Small intestine (tissue), 7 donors: ENCODE data around the gene HEPHL1. TPM values are rescaled to one million over a fixed set of nuclear protein-coding genes. Genes with fewer than 3 reads are reported as not detected.
"Not testable (repeated sequence)": the region's sequence is repeated elsewhere in the genome, so short reads cannot be mapped to it uniquely, and the experiment has no call there.

Experiments used
- DNase-seq, 2 donors: peaks; one replicate each; pipeline versions ENCODE4 v3.0.0 to v3.0.0-alpha.2; 2013
- FAIRE-seq: peaks from 2 replicates; lab custom pipeline; 2012; peaks lifted over from hg19 to GRCh38; lab: Jason Lieb, UNC
- H3K27ac ChIP-seq, 3 donors: one replicate each; pipeline ENCODE4 v1.5.1; 2013; ENCODE audit warnings: low read length in 2 of 3, mild to moderate bottlenecking in 2 of 3, control low read depth in 1 of 3, inconsistent platforms in 1 of 3, low read depth in 1 of 3, moderate library complexity in 1 of 3
- H3K27me3 ChIP-seq, 3 donors: one replicate each; pipeline ENCODE4 v1.6.1; 2013; ENCODE audit warnings: low read length in 3 of 3, inconsistent platforms in 1 of 3; ENCODE audit not compliant: control insufficient read depth in 3 of 3, insufficient read depth in 3 of 3
- H3K36me3 ChIP-seq, 3 donors: one replicate each; pipeline ENCODE4 v1.6.1; 2013; ENCODE audit warnings: low read length in 3 of 3, inconsistent platforms in 1 of 3, low read depth in 1 of 3, mild to moderate bottlenecking in 1 of 3, moderate library complexity in 1 of 3; ENCODE audit not compliant: control insufficient read depth in 3 of 3, insufficient read depth in 2 of 3
- H3K4me1 ChIP-seq, 3 donors: one replicate each; pipeline ENCODE4 v1.6.1; 2013; ENCODE audit warnings: low read length in 2 of 3, inconsistent platforms in 1 of 3, low read depth in 1 of 3, mild to moderate bottlenecking in 1 of 3, moderate library complexity in 1 of 3; ENCODE audit not compliant: control insufficient read depth in 3 of 3, insufficient read depth in 2 of 3
- H3K4me3 ChIP-seq, 3 donors: one replicate each; pipeline ENCODE4 v1.5.1; 2013; ENCODE audit warnings: low read length in 3 of 3, control low read depth in 1 of 3, inconsistent platforms in 1 of 3, low read depth in 1 of 3, mild to moderate bottlenecking in 1 of 3, moderate library complexity in 1 of 3
- H3K9me3 ChIP-seq, 2 donors: one replicate each; pipeline ENCODE4 v1.6.1; 2013; ENCODE audit warnings: low read depth in 1 of 2, low read length in 1 of 2; ENCODE audit not compliant: control insufficient read depth in 2 of 2, insufficient read depth in 1 of 2
- WGBS, 3 donors: extraction: QIAGEN DNeasy Blood & Tissue Kit; methylation state at CpG; one replicate each; pipeline ENCODE4 v1.1.7; 2013; 5-methylcytosine and 5-hydroxymethylcytosine counted together
- polyA plus RNA-seq, 4 donors: library from polyadenylated mRNA; stranded (reverse) in 3 of 4; unstranded in 1 of 4; fragments of 200-250 nt in 3 of 4; fragments of 120-200 nt in 1 of 4; gene quantifications; one replicate each; pipeline versions ENCODE4 v1.2.1 to v1.2.3, GENCODE V29; 2013
- donor health status: healthy with polysubstance abuse.
- donor health status: control.
- donor health status: control.
- donor health status: Bipolar disorder and iron deficiency.
- donor health status: healthy.

HEPHL1 gene
- polyA plus RNA-seq, 4 donors, result 0.74 TPM; not detected in 3

DNA sequence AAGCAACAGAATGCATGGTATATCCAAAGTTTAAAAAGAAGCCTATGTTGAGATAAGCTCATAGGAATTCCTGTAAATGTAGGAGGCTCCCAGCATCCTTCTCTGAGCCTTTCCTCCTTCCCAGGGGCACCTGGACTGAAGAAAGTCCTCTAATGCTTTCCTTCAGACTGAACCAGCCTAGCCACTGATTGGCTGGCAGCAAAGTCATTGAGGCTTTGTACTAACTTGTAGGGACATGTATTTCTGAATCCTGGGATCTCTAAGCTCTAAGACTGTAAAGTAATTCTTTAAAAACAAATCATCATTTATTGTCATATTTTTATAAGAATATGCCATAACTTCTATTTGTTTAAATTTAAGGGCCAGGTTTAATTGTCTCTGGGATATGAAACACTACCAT is 83.6 kb downstream of the HEPHL1 start:
- H3K36me3 ChIP-seq, result peaks cover 0 to 2% (median 0%) of the 10 kb centered on the region in 3 donors
- H3K4me1 ChIP-seq, result peaks cover 0 to 6% (median 0%) of the 10 kb centered on the region in 3 donors
- FAIRE-seq (no peak), DNase-seq (no peak)
- H3K4me3 ChIP-seq, result no peak overlapping the region
- H3K27me3 ChIP-seq, result no peaks in the 10 kb centered on the region
- no peak overlapping the region for H3K27ac ChIP-seq
- H3K9me3 ChIP-seq, result peaks cover 0 to 11% of the 10 kb centered on the region in 2 donors

DNA sequence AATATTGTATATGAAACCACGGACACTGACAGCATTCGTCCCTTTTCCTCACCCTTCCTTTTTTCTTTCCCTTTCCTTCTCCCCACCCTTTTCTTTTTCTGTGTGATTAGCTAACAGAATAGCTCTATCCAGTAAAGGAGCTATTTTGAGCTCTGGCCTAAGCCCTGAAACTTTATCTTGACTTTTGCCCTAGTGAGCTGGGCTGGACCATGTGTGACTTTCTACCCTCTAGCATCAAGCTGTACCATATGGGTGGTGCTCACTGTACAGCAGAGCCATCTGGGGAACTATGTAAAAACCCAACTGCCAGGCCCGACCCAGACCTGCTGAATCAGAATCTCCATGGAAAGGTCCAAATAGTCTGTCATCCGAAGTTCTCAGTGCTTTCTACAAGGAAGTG is 85.6 kb downstream of the HEPHL1 start:
- Histone ChIP-seq H3K36me3 (no peaks in the 10 kb centered on the region), H3K9me3 (no peaks in the 10 kb centered on the region), H3K27me3 (no peaks in the 10 kb centered on the region), H3K4me1 (peaks cover 0 to 6% (median 0%) of the 10 kb centered on the region in 3 donors), H3K4me3 (no peak overlapping the region), H3K27ac (no peak overlapping the region)
- FAIRE-seq (no peak), DNase-seq (peak in 1 of 2 donors; percentile 27)
- WGBS, 3 donors, result 76 to 90% (median 80%) methylated on average over 4 of the region's 4 CpGs

DNA sequence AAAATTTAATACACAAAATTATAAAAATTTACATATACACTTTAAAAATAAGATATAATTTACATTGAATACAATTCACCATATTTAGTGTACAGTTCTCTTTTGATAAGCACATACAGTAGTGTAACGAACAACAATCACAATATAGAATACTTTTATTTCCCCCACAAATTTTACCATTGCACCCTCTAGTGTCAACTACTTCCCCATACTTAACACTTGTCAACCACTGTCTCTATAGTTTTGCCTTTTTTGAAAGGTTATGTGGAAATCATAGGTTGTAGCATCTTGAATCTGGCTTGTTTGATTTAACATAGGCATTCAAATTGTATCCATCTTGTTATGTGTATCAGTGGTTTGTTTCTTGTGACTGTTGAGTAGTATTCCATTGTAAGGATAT is 86.2 kb downstream of the HEPHL1 start:
- Histone ChIP-seq H3K27me3 (no peaks in the 10 kb centered on the region), H3K4me3 (no peak overlapping the region), H3K27ac (no peak overlapping the region), H3K9me3 (no peaks in the 10 kb centered on the region), H3K36me3 (no peaks in the 10 kb centered on the region), H3K4me1 (peaks cover 0 to 4% (median 0%) of the 10 kb centered on the region in 3 donors)
- 88 to 93% (median 92%) methylated on average over 1 of the region's 1 CpG for WGBS, 3 donors
- no peak for FAIRE-seq
- DNase-seq, result no peak

DNA sequence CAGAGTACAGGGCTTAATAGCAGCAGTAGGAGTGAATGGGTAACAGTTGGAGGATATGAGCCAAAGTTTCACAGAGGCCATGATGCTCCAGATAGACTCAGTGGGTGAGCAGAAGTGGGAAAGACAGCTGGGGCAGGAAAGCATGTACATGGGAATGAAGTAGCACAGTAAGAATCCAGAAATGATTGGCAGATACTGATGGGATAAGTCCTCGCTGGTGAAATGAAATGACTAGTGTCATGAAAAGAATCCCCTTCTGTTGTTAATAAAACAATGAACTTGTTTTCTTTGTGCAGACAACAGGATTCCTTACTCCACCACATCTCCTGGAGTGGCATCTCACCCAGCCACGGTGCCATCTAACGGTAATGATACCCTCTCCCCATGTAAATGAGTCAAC is 90.1 kb downstream of the HEPHL1 start:
- 86 to 97% (median 93%) methylated on average over 3 of the region's 3 CpGs for WGBS, 3 donors
- no peak for FAIRE-seq

DNA sequence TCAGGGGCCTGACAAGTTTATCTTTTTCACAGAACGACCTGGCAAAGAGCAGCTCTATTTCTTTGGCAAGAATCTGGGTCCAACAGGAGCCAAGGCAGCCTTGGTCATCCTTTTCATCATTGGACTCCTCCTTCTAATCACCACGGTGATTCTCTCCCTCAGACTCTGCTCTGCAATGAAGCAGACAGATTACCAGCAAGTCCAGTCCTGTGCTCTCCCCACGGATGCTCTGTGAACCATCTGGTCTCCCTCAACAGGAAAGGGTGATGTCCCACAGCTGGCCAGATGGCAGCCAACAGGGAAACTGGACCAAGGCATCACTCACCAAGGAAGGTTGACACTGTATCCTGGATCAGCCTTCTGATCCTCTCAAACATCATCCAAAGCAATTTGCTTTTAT is 90.5 kb downstream of the HEPHL1 start:
- no peak for FAIRE-seq

More for the DNA sequence above, 90.1 kb downstream of the HEPHL1 start:
- H3K4me1 ChIP-seq, result no peaks in the 10 kb centered on the region
- H3K4me3 ChIP-seq, result no peak overlapping the region
- no peak overlapping the region for H3K27ac ChIP-seq
- no peaks in the 10 kb centered on the region for H3K36me3 ChIP-seq
- no peaks in the 10 kb centered on the region for H3K9me3 ChIP-seq
- DNase-seq, result no peak
- H3K27me3 ChIP-seq, result no peaks in the 10 kb centered on the region

DNA sequence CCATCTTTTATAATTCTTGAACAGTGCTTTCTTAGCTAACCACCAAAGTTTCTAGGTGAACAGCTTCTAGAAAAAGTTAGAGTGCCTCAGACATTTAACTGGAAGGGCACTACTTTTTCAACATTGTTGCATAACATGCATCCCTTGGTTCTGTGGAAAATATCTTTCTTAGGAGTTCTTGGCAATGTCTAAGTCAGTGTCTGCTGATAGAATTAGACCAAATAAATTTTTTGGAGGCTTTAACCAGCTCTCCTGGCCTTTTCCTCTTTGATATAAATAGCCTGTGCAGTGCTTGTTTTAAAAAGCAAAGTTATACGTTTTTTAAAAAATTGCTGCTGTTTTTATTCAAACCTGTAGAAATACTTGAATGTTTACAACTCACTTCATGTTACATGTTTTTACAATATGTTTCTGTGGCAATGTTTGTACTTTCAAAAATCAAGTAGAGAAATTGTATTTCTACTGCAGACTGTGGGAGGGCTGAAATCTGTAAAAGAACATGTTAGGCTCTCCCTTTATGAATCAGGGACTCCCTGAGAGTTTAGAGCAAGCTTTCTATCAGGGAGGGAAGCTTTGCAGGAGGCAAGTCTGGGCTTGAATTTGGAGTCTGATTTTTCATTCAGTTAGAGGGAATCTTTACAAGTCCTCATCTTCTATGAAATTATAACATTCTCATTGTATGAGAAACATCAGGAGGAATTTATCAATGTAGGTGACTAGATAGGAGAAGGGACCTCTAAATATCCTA is 91.2 kb downstream of the HEPHL1 start:
- Histone ChIP-seq H3K4me1 (no peaks in the 10 kb centered on the region), H3K27me3 (no peaks in the 10 kb centered on the region), H3K4me3 (no peak overlapping the region), H3K36me3 (peaks cover 0 to 2% (median 0%) of the 10 kb centered on the region in 3 donors), H3K27ac (no peak overlapping the region), H3K9me3 (peaks cover 0 to 2% of the 10 kb centered on the region in 2 donors)
- FAIRE-seq, result no peak
- WGBS, 3 donors, result 59 to 80% (median 74%) methylated on average over 1 of the region's 1 CpG
- DNase-seq, result no peak

More for the DNA sequence above, 90.5 kb downstream of the HEPHL1 start:
- Histone ChIP-seq H3K27ac (no peak overlapping the region), H3K4me3 (no peak overlapping the region), H3K27me3 (no peaks in the 10 kb centered on the region), H3K4me1 (no peaks in the 10 kb centered on the region), H3K36me3 (peaks cover 0 to 2% (median 0%) of the 10 kb centered on the region in 3 donors), H3K9me3 (peaks cover 0 to 1% of the 10 kb centered on the region in 2 donors)
- 54 to 63% (median 60%) methylated on average over 3 of the region's 3 CpGs for WGBS, 3 donors
- DNase-seq, result no peak

DNA sequence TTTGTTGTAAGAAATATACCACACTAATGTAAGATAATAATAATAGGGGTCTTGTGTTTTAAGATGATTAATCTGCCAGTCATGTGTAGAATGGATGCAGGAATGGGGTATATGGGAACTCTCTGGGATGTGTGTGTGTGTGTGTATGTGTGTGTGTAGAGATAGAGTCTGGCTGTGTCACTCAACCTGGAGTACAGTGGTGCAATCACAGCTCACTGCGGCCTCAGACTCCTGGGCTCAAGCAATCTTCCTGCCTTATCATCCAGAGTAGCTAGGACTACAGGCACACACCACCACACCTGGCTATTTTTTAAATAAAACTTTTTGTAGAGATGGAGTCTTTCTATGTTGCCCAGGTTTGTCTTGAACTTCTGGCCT is 96.0 kb downstream of the HEPHL1 start:
- Histone ChIP-seq H3K27ac (no peak overlapping the region), H3K4me3 (no peak overlapping the region), H3K9me3 (peaks cover 0 to 6% of the 10 kb centered on the region in 2 donors), H3K36me3 (peaks cover 0 to 2% (median 0%) of the 10 kb centered on the region in 3 donors), H3K4me1 (no peaks in the 10 kb centered on the region), H3K27me3 (no peaks in the 10 kb centered on the region)
- no peak for FAIRE-seq
- 80 to 90% (median 88%) methylated on average over 1 of the region's 1 CpG for WGBS, 3 donors
- no peak for DNase-seq

DNA sequence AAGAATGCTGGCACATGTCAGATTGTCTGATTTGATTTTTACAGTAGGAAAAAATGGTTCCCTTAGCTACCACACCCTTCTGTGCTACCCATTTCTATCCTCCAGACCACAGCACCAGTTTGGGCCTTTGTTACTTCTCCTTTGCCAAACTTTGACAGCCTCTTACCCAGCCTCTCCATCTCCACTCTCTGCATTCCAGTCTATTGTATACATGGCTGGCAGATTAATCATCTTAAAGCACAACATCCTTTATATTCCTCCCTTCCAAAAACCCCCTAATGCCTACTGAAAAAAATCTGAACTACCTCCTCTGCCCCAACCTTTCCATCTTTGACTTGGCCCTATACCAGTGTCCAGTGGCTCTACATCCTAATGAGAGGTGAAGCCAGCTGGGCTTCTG is 96.7 kb downstream of the HEPHL1 start:
- DNase-seq (no peak), FAIRE-seq (no peak)
- Histone ChIP-seq H3K9me3 (peaks cover 0 to 6% of the 10 kb centered on the region in 2 donors), H3K36me3 (peaks cover 0 to 2% (median 0%) of the 10 kb centered on the region in 3 donors), H3K27me3 (no peaks in the 10 kb centered on the region), H3K27ac (no peak overlapping the region), H3K4me3 (no peak overlapping the region), H3K4me1 (no peaks in the 10 kb centered on the region)

DNA sequence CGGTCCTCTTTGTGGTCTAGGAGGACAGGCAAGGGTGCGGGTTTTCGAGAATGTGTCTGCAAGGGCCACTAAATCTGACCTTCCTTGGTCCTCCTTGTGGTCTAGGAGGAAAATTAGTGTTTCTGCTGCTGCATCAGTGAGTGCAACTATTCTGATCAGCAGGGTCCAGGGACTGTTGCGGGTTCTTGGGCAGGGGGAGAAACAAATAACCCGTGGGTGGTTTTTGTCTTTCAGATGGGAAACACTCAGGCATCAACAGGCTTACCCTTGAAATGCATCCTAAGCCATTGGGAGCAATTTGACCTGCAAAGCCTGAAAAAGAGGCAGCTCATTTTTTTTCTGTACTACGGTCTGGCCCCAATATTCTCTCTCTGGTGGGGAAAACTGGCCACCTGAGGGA is 98.5 kb downstream of the HEPHL1 start:
- not testable (repeated sequence) for DNase-seq, FAIRE-seq, H3K36me3 ChIP-seq, H3K27ac ChIP-seq, H3K27me3 ChIP-seq, H3K4me1 ChIP-seq, H3K4me3 ChIP-seq, H3K9me3 ChIP-seq
- WGBS, 3 donors, result 77 to 96% (median 91%) methylated on average over 6 of the region's 6 CpGs
